ENCODE results near the gene TAGAP. TPM values are rescaled to one million over a fixed set of nuclear protein-coding genes. Genes with fewer than 3 reads are reported as not detected.

TAGAP gene
- total and polyA plus RNA-seq, 2 donors (not counting 1 experiment from before 2014, with no cell fraction given), result 167 to 242 TPM

- TF ChIP-seq EZH2 (IDR thresholded peaks at IDR 0.05; ENCODE audit: borderline replicate concordance, insufficient read depth, low read depth, low read length, poor library complexity, severe bottlenecking) (no peak), CTCF (IDR thresholded peaks at IDR 0.05) (no peak)
- Mint-ChIP-seq H3K27ac (peak overlapping the region; percentile 89), H3K4me1 (peaks cover 80% of the 10 kb centered on the region), H3K9me3 (ENCODE audit: insufficient read depth) (no peaks in the 10 kb centered on the region), H3K4me3 (peak overlapping the region; percentile 74), H3K27me3 (no peaks in the 10 kb centered on the region)
- H3K4me1 ChIP-seq (ENCODE audit: control insufficient read depth in 2 of 2, insufficient read depth in 2 of 2, low read length in 2 of 2), result peaks cover 70 to 73% of the 10 kb centered on the region in 2 donors
- H3K36me3 ChIP-seq (replicated peaks in 1 of 2; ENCODE audit: control extremely low read depth in 1 of 2, control insufficient read depth in 1 of 2, extremely low read depth in 1 of 2, insufficient read depth in 2 of 2, low read length in 1 of 2), result no peaks in the 10 kb centered on the region
- no peaks in the 10 kb centered on the region for H4K20me1 ChIP-seq (ENCODE audit: control insufficient read depth, insufficient read depth, low read length, poor library complexity, severe bottlenecking)
- 59% methylated on average over 3 of the region's 6 CpGs for WGBS (ENCODE audit: insufficient coverage)
- H3K79me2 ChIP-seq (ENCODE audit: control insufficient read depth, insufficient read depth, low read length), result peaks cover 8% of the 10 kb centered on the region
- peak overlapping the region; percentile 55 for H3K9ac ChIP-seq (ENCODE audit: low read length)
- peak overlapping the region; percentile 80 to 86 for H3K27ac ChIP-seq (ENCODE audit: low read length in 2 of 2)
- CTCF ChIA-PET, result interaction anchor here (0.8 to 8.9 kb wide), 7 partner anchors 12 to 77 kb away, joined by 3 to 64 read pairs (median 4); partner anchors contain the start of gene TAGAP
- intact Hi-C loops (cut with micrococcal nuclease), result loop anchor here (1.0 kb wide), 1 partner anchor 12 kb away; no protein-coding TSS in a partner anchor
- DNase-seq (no peak), ATAC-seq (ENCODE audit: low read depth) (no peak)
- H3K27me3 ChIP-seq (replicated peaks in 1 of 4; ENCODE audit: control extremely low read depth in 1 of 4, control insufficient read depth in 3 of 4, insufficient read depth in 4 of 4, low read length in 3 of 4), result no peaks in the 10 kb centered on the region
- POLR2A ChIA-PET, result interaction anchor here (1.9 kb wide), 1 partner anchor 50 kb away, joined by 5 read pairs; no protein-coding TSS in a partner anchor
- peaks cover 0 to 8% (median 2%) of the 10 kb centered on the region in 3 donors for H3K9me3 ChIP-seq (ENCODE audit: control extremely low read depth in 1 of 3, control insufficient read depth in 2 of 3, insufficient read depth in 1 of 3, low read length in 2 of 3)
- peak overlapping the region in 1 of 5 experiments; percentile 55 for H3K4me3 ChIP-seq (ENCODE audit: control extremely low read depth in 1 of 5, extremely low read depth in 1 of 5, insufficient read depth in 1 of 5, low read depth in 2 of 5, low read length in 4 of 5)
- H2AFZ ChIP-seq (ENCODE audit: insufficient read depth, low read depth, low read length, poor library complexity, severe bottlenecking), result peak overlapping the region; percentile 41
- H3K4me2 ChIP-seq (replicated peaks; ENCODE audit: low read depth, low read length, poor library complexity, severe bottlenecking), result peak overlapping the region; percentile 81
Measured at GRCh38 chr6:159056899-159057298, 12.1 kb upstream of the TAGAP start.

- peaks cover 8% of the 10 kb centered on the region for H3K79me2 ChIP-seq (ENCODE audit: control insufficient read depth, insufficient read depth, low read length)
- H3K4me1 Mint-ChIP-seq, result peaks cover 78% of the 10 kb centered on the region
- H3K36me3 ChIP-seq (replicated peaks in 1 of 2; ENCODE audit: control extremely low read depth in 1 of 2, control insufficient read depth in 1 of 2, extremely low read depth in 1 of 2, insufficient read depth in 2 of 2, low read length in 1 of 2), result no peaks in the 10 kb centered on the region
- 21% methylated on average over 1 of the region's 2 CpGs for WGBS (ENCODE audit: insufficient coverage)
- no peaks in the 10 kb centered on the region for H4K20me1 ChIP-seq (ENCODE audit: control insufficient read depth, insufficient read depth, low read length, poor library complexity, severe bottlenecking)
- ATAC-seq (ENCODE audit: low read depth) (no peak), DNase-seq (no peak)
- H3K27ac Mint-ChIP-seq, result peak overlapping the region; percentile 89
- no peaks in the 10 kb centered on the region for H3K9me3 Mint-ChIP-seq (ENCODE audit: insufficient read depth)
- H3K27me3 Mint-ChIP-seq, result no peaks in the 10 kb centered on the region
- TF ChIP-seq CTCF (IDR thresholded peaks at IDR 0.05) (no peak), EZH2 (IDR thresholded peaks at IDR 0.05; ENCODE audit: borderline replicate concordance, insufficient read depth, low read depth, low read length, poor library complexity, severe bottlenecking) (no peak)
- no peaks in the 10 kb centered on the region for H3K27me3 ChIP-seq (replicated peaks in 1 of 4; ENCODE audit: control extremely low read depth in 1 of 4, control insufficient read depth in 3 of 4, insufficient read depth in 4 of 4, low read length in 3 of 4)
- ChIA-PET CTCF (interaction anchor here (0.8 to 8.9 kb wide), 8 partner anchors 12 to 78 kb away, joined by 3 to 64 read pairs (median 4); partner anchors contain the start of gene TAGAP), POLR2A (interaction anchor here (1.9 kb wide), 1 partner anchor 50 kb away, joined by 5 read pairs; no protein-coding TSS in a partner anchor)
- peak overlapping the region; percentile 55 for H3K9ac ChIP-seq (ENCODE audit: low read length)
- H3K4me1 ChIP-seq (ENCODE audit: control insufficient read depth in 2 of 2, insufficient read depth in 2 of 2, low read length in 2 of 2), result peaks cover 68 to 72% of the 10 kb centered on the region in 2 donors
- H3K27ac ChIP-seq (ENCODE audit: low read length in 2 of 2), result peak overlapping the region; percentile 80 to 86
- H3K9me3 ChIP-seq (ENCODE audit: control extremely low read depth in 1 of 3, control insufficient read depth in 2 of 3, insufficient read depth in 1 of 3, low read length in 2 of 3), result peaks cover 0 to 8% (median 2%) of the 10 kb centered on the region in 3 donors
- peak overlapping the region; percentile 41 for H2AFZ ChIP-seq (ENCODE audit: insufficient read depth, low read depth, low read length, poor library complexity, severe bottlenecking)
- peak overlapping the region; percentile 74 for H3K4me3 Mint-ChIP-seq
- H3K4me3 ChIP-seq (ENCODE audit: control extremely low read depth in 1 of 5, extremely low read depth in 1 of 5, insufficient read depth in 1 of 5, low read depth in 2 of 5, low read length in 4 of 5), result peak overlapping the region in 3 of 5 experiments; percentile 16 to 55 (median 21)
- intact Hi-C loops (cut with micrococcal nuclease), result loop anchor here (1.0 kb wide), 1 partner anchor 11 kb away; no protein-coding TSS in a partner anchor
- H3K4me2 ChIP-seq (replicated peaks; ENCODE audit: low read depth, low read length, poor library complexity, severe bottlenecking), result peak overlapping the region; percentile 81
Measured at GRCh38 chr6:159056432-159056831, 11.6 kb upstream of the TAGAP start.
